Activated CD8-positive, alpha-beta memory T cell treated with anti-CD3 and anti-CD28 coated beads, Interleukin-2, amount 50 U/mL, for 1 hour (primary cell): Measurements from ENCODE around the gene RCAN2.
"Not testable (repeated sequence)": the region's sequence is repeated elsewhere in the genome, so short reads cannot be mapped to it uniquely, and the experiment has no call there.

Source experiments
- DNase-seq: peaks from one replicate; pipeline ENCODE4 v3.0.0-alpha.2; 2020; ENCODE audit errors: extremely low read depth

Gene RCAN2

DNA sequence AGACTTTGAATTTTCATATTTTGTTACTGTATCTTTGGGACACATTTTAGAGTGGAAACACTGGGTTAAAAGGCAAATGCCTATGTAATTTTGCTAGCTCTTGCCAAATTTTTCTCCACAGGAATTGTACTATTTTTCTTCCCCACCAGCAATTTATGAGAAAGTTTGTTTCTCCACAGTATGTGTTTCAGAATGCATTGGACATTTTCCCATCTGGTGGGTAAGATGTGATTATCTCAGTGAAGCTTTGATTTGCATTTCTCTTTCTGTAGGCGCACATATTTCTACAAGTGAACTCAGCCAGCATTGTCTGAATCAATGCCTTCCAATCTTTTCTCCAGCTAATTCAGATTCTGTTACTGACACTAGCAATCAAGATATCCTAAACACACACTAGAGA lies 157.8 kb downstream of the RCAN2 start:
- DNase-seq, result no peak

DNA sequence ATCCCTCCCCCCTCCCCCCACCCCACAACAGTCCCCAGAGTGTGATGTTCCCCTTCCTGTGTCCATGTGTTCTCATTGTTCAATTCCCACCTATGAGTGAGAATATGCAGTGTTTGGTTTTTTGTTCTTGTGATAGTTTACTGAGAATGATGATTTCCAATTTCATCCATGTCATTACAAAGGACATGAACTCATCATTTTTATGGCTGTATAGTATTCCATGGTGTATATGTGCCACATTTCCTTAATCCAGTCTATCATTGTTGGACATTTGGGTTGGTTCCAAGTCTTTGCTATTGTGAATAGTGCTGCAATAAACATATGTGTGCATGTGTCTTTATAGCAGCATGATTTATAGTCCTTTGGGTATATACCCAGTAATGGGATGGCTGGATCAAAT lies 158.8 kb downstream of the RCAN2 start:
- not testable (repeated sequence) for DNase-seq

GRCh38 chr6:46331461-46331860 lies 159.8 kb downstream of the RCAN2 start:
- DNase-seq, result no peak

GRCh38 chr6:46329568-46329967 lies 161.7 kb downstream of the RCAN2 start:
- DNase-seq, result no peak

DNA sequence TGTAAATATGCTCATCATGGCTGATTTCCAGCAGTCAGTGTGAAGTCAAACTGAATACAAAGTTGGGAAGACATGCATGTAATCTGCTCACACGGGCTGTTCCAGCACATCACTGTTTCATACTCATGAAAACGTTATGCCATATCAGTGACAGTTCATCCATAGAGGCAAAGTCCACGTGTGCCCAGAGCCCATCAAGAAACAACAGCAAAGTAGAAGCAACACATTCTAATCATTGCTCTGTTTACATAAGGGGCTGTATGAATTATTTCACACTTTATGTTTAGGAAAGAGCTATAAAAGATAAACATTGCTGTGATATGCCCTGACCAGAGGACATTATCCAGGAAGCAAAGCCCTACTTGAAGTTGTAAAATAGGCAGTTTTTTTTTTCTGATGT lies 163.5 kb downstream of the RCAN2 start:
- DNase-seq, result no peak

GRCh38 chr6:46325561-46326530 lies 165.4 kb downstream of the RCAN2 start:
- DNase-seq, result no peak

- no peak for DNase-seq
These were observed 166.5 kb downstream of the RCAN2 start for GRCh38 chr6:46324706-46325105.

- DNase-seq, result no peak
These were observed 167.2 kb downstream of the RCAN2 start for GRCh38 chr6:46323966-46324622.

DNA sequence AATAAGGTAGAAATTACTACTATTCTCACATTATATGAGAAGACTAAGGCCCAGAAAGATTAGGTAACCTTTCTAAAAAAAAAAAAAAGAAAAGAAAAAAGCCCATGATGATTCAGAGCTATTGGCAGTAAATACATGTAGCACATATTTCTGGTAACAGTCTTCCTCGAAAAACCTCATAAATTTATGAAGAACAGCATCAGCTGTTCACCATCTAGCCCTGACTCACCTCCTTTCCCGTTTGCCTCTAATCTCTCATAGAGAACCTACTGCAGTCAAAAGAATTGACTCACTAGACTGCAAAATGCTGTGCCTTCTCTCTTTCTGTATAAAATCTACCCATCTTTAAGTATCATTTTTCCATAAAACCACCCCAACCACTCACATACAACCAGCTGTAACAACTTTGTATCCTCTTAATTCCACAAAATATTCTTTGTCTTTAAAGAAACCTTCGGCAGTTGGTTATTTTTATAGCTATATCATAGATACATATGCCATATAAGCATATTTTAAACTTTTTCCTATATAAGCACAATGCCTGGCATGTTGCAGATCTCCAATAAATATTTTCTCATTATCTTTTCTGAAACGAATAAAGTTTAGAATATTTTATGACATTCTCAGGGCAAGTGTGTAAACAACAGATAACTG lies 167.8 kb downstream of the RCAN2 start:
- no peak for DNase-seq

DNA sequence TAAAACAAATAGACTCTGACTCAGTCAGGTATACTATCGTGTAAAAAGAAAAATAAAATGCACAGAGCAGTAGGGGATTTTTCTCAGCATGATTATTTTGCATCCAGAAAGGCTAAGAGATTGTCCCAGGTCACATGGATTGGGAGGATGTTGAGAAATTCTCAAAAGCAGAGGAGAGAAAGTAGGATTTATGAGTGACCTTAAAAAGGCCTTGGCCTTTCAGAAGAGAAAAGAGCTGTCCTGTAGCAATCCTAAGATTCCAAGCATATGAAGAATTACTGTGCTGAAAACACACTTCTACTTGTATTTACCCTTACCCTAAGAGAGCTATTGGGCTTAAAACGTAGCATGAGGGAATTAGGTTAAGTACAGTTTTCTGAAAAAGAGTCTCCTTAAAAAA lies 170.7 kb downstream of the RCAN2 start:
- no peak for DNase-seq

GRCh38 chr6:46315589-46315988 lies 175.7 kb downstream of the RCAN2 start:
- no peak for DNase-seq

DNA sequence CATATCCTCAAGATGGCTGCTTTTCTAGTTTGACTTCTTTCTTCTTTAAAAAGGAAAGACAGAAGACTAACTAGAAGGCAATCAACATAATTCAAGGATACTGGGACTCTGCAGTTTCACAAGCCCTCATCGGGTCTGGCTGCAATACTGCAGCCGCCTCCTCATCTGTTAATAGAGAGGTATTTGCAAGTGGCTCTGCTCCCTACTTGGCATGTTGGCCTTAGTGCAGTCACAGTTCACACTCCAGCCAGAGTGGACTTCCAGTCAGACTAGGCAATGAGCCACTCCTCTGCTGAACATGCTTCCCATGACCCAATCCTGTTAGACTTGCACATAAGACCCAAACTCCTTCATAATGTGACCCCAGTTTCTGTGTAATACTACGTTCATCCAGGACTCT lies 178.6 kb downstream of the RCAN2 start:
- DNase-seq, result no peak

GRCh38 chr6:46310196-46310595 lies 181.1 kb downstream of the RCAN2 start:
- no peak for DNase-seq

GRCh38 chr6:46306431-46306830 lies 184.8 kb downstream of the RCAN2 start:
- no peak for DNase-seq

GRCh38 chr6:46305833-46306232 lies 185.4 kb downstream of the RCAN2 start:
- no peak for DNase-seq

DNA sequence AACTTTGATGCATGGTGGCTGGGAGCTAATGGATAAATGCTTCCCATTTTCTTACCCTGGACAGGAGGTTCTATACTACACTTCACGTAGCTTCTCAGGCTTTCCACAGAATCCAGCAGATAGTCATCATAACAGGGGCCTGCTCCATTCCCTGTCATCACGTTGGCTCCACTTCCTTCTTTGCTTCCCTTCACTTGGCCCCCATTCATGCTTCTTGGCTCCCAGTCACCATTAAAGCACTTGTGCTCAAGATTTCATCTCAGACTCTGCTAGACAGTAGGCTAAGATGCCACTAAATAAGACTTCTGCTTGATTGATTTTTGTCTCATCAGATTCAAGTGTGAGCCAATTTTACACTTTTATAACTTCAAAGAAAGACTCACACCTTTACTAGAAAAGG lies 186.0 kb downstream of the RCAN2 start:
- DNase-seq, result no peak

DNA sequence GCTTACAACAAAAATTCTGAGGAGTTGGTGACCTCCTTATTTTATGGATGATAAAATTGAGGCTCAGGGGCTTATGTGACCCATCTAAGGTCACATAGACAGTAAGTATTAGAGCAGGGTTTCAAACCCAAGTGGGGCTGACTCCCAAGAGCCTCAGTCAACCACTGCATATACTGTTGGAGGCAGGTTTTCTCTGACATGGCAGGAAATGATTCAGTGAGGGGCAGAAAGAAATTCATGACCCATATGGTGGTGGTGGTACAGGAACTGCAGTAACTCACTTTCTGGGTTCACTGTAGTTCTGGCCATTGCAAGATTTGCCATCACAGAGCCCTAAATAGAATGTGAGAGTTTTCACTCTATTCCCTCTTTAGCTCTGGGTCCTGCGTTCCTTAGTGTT lies 188.4 kb downstream of the RCAN2 start:
- DNase-seq, result no peak

DNA sequence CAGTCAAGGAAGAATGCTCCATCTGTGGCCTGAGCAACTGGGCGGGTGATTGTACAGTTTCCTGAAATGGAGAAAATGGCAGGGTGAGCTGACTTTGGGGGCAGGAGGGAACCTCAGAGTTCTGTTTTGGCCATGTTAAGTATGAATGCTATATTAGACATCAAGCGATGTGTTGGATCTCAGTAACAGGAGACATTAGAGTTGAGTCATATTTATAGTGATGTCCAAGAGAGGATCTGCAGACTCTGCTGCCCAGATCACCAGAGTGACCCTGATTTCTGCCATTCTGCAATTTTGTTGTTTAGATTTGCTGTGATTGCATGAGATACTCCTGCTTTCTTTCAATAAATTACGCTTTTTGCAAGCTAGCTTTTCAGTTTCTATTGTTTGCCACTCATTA lies 189.1 kb downstream of the RCAN2 start:
- DNase-seq, result no peak

- DNase-seq, result no peak
These were observed 192.0 kb downstream of the RCAN2 start for GRCh38 chr6:46299253-46299652.

DNA sequence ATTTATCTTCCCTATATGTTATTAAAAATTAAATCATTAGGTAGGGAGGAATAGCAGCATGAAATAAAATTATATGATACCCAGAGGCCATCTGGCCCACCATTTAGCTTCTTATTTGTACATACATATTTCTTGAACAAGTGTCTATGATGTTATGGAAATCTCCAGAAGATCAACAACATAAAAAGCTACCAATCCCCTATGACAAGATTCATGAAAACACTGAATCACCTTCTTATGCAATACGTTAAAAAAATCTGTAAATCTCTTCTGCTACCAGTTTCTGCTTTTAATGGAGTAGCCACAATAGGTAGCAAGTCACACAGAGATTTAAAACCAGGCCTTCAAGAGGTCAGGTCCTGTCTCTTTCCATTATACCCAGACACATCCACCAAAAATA lies 194.7 kb downstream of the RCAN2 start:
- DNase-seq, result no peak

- no peak for DNase-seq
These were observed 197.5 kb downstream of the RCAN2 start for GRCh38 chr6:46293641-46294316.

GRCh38 chr6:46291880-46292279 lies 199.4 kb downstream of the RCAN2 start:
- DNase-seq, result no peak
